Progenitor cell of endocrine pancreas (in vitro differentiated cells): ENCODE measurements around the gene RNH1. TPM values are rescaled to one million over a fixed set of nuclear protein-coding genes. Genes with fewer than 3 reads are reported as not detected.

Experiments used
- DNase-seq: peaks from one replicate; pipeline ENCODE4 v3.0.0; 2021; ENCODE audit warnings: low spot score; ENCODE audit not compliant: unreplicated experiment
- H3K27ac Mint-ChIP-seq: 2 replicates; pipeline ENCODE4 v1.8.0; 2021; ENCODE audit warnings: mild to moderate bottlenecking, moderate library complexity, mixed read lengths
- H3K27me3 Mint-ChIP-seq: 2 replicates; pipeline ENCODE4 v1.8.0; 2021; ENCODE audit warnings: mixed read lengths
- H3K36me3 Mint-ChIP-seq: 2 replicates; pipeline ENCODE4 v1.8.0; 2022; ENCODE audit warnings: mixed read lengths; ENCODE audit not compliant: insufficient read depth
- H3K4me1 Mint-ChIP-seq: 2 replicates; pipeline ENCODE4 v1.8.0; 2021; ENCODE audit warnings: low read depth, mixed read lengths
- H3K4me3 Mint-ChIP-seq: 2 replicates; pipeline ENCODE4 v1.8.0; 2021; ENCODE audit warnings: low read depth, mild to moderate bottlenecking, moderate library complexity, mixed read lengths
- H3K9me3 Mint-ChIP-seq: 2 replicates; pipeline ENCODE4 v1.8.0; 2021; ENCODE audit warnings: low read depth, mixed read lengths
- CTCF ChIP-seq: fragments of 200-600 bp; sonication (generic); IDR thresholded peaks from one replicate; pipeline ENCODE4 v1.5.0; 2021; ENCODE audit warnings: antibody characterized with exemption, mild to moderate bottlenecking; ENCODE audit not compliant: unreplicated experiment
- total RNA-seq: library from RNA; stranded (reverse); gene quantifications from 2 replicates; pipeline ENCODE4 v1.2.1, GENCODE V29; 2021

Gene RNH1
- total RNA-seq, 1 donor from 2014 or later, result 49.4 TPM

GRCh38 chr11:530960-531831 lies 24.2 kb upstream of the RNH1 start:
- Mint-ChIP-seq H3K27ac (no peak overlapping the region), H3K9me3 (no peaks in the 10 kb centered on the region), H3K27me3 (no peaks in the 10 kb centered on the region), H3K4me3 (no peak overlapping the region), H3K36me3 (peaks cover 1% of the 10 kb centered on the region), H3K4me1 (peaks cover 2% of the 10 kb centered on the region)
- TF ChIP-seq CTCF, result no peak
- DNase-seq, result no peak

- Mint-ChIP-seq H3K9me3 (no peaks in the 10 kb centered on the region), H3K4me3 (no peak overlapping the region), H3K4me1 (no peaks in the 10 kb centered on the region), H3K36me3 (peaks cover 1% of the 10 kb centered on the region), H3K27ac (no peak overlapping the region), H3K27me3 (no peaks in the 10 kb centered on the region)
- DNase-seq, result no peak
- no peak for TF ChIP-seq CTCF
Measured at GRCh38 chr11:529728-530411, 22.8 kb upstream of the RNH1 start.

- peaks cover under 1% of the 10 kb centered on the region for H3K9me3 Mint-ChIP-seq
- no peak for TF ChIP-seq CTCF
- H3K27me3 Mint-ChIP-seq, result no peaks in the 10 kb centered on the region
- H3K4me1 Mint-ChIP-seq, result no peaks in the 10 kb centered on the region
- DNase-seq, result no peak
- H3K4me3 Mint-ChIP-seq, result no peak overlapping the region
- no peak overlapping the region for H3K27ac Mint-ChIP-seq
- H3K36me3 Mint-ChIP-seq, result peaks cover 1% of the 10 kb centered on the region
Measured at GRCh38 chr11:528815-529727, 22.0 kb upstream of the RNH1 start.

- H3K27ac Mint-ChIP-seq, result no peak overlapping the region
- H3K36me3 Mint-ChIP-seq, result peaks cover 1% of the 10 kb centered on the region
- H3K9me3 Mint-ChIP-seq, result peaks cover 3% of the 10 kb centered on the region
- no peak for TF ChIP-seq CTCF
- no peak overlapping the region for H3K4me3 Mint-ChIP-seq
- H3K4me1 Mint-ChIP-seq, result no peaks in the 10 kb centered on the region
- no peak for DNase-seq
- H3K27me3 Mint-ChIP-seq, result no peaks in the 10 kb centered on the region
Measured at GRCh38 chr11:528166-528814, 21.2 kb upstream of the RNH1 start.

- Mint-ChIP-seq H3K27me3 (no peaks in the 10 kb centered on the region), H3K27ac (no peak overlapping the region), H3K4me3 (no peak overlapping the region), H3K4me1 (no peaks in the 10 kb centered on the region), H3K36me3 (no peaks in the 10 kb centered on the region), H3K9me3 (peaks cover 3% of the 10 kb centered on the region)
- TF ChIP-seq CTCF, result no peak
- no peak for DNase-seq
Measured at GRCh38 chr11:526192-526591, 19.1 kb upstream of the RNH1 start.
